ENCODE results near the gene DDX24.

Gene DDX24

GRCh38 chr14:94021001-94021400 is 60.0 kb downstream of the DDX24 start:
- peaks cover 14% of the 10 kb centered on the region for H3K27me3 Mint-ChIP-seq (ENCODE audit: low read depth)
- no peaks in the 10 kb centered on the region for H3K9me3 Mint-ChIP-seq
- TF ChIP-seq CTCF (IDR thresholded peaks at IDR 0.05; ENCODE audit: unreplicated experiment in 3 of 3) = no peak
- H3K36me3 Mint-ChIP-seq (ENCODE audit: low read depth) = no peaks in the 10 kb centered on the region
- H3K4me1 Mint-ChIP-seq = peaks cover 3% of the 10 kb centered on the region
- H3K27ac Mint-ChIP-seq = no peak overlapping the region
- H3K4me3 Mint-ChIP-seq = no peak overlapping the region

- no peak for TF ChIP-seq CTCF (IDR thresholded peaks at IDR 0.05; ENCODE audit: unreplicated experiment in 3 of 3)
- no peaks in the 10 kb centered on the region for H3K9me3 Mint-ChIP-seq
- no peak overlapping the region for H3K4me3 Mint-ChIP-seq
- H3K4me1 Mint-ChIP-seq = no peaks in the 10 kb centered on the region
- H3K27me3 Mint-ChIP-seq (ENCODE audit: low read depth) = peaks cover 14% of the 10 kb centered on the region
- no peak overlapping the region for H3K27ac Mint-ChIP-seq
- H3K36me3 Mint-ChIP-seq (ENCODE audit: low read depth) = no peaks in the 10 kb centered on the region
These were observed 60.7 kb downstream of the DDX24 start for GRCh38 chr14:94020267-94020666.

- Mint-ChIP-seq H3K27me3 (ENCODE audit: low read depth) (peaks cover 21% of the 10 kb centered on the region), H3K36me3 (ENCODE audit: low read depth) (no peaks in the 10 kb centered on the region), H3K27ac (no peak overlapping the region), H3K4me3 (no peak overlapping the region), H3K4me1 (no peaks in the 10 kb centered on the region), H3K9me3 (no peaks in the 10 kb centered on the region)
- no peak for TF ChIP-seq CTCF (IDR thresholded peaks at IDR 0.05; ENCODE audit: unreplicated experiment in 3 of 3)
These were observed 61.7 kb downstream of the DDX24 start for GRCh38 chr14:94019329-94019728.

- Mint-ChIP-seq H3K27ac (no peak overlapping the region), H3K36me3 (ENCODE audit: low read depth) (no peaks in the 10 kb centered on the region), H3K4me3 (no peak overlapping the region), H3K27me3 (ENCODE audit: low read depth) (peaks cover 22% of the 10 kb centered on the region), H3K9me3 (no peaks in the 10 kb centered on the region), H3K4me1 (no peaks in the 10 kb centered on the region)
- TF ChIP-seq CTCF (IDR thresholded peaks at IDR 0.05; ENCODE audit: unreplicated experiment in 3 of 3) = no peak
These were observed 62.7 kb downstream of the DDX24 start for GRCh38 chr14:94018308-94018707.

- no peak overlapping the region for H3K27ac Mint-ChIP-seq
- H3K27me3 Mint-ChIP-seq (ENCODE audit: low read depth) = peaks cover 18% of the 10 kb centered on the region
- H3K4me1 Mint-ChIP-seq = peaks cover 4% of the 10 kb centered on the region
- H3K9me3 Mint-ChIP-seq = no peaks in the 10 kb centered on the region
- no peak overlapping the region for H3K4me3 Mint-ChIP-seq
- no peak for TF ChIP-seq CTCF (IDR thresholded peaks at IDR 0.05; ENCODE audit: unreplicated experiment in 3 of 3)
- no peaks in the 10 kb centered on the region for H3K36me3 Mint-ChIP-seq (ENCODE audit: low read depth)
These were observed 64.5 kb downstream of the DDX24 start for GRCh38 chr14:94016446-94016976.

- no peak for TF ChIP-seq CTCF (IDR thresholded peaks at IDR 0.05; ENCODE audit: unreplicated experiment in 3 of 3)
- no peak overlapping the region for H3K4me3 Mint-ChIP-seq
- no peak overlapping the region for H3K27ac Mint-ChIP-seq
- no peaks in the 10 kb centered on the region for H3K9me3 Mint-ChIP-seq
- H3K36me3 Mint-ChIP-seq (ENCODE audit: low read depth) = no peaks in the 10 kb centered on the region
- H3K27me3 Mint-ChIP-seq (ENCODE audit: low read depth) = peaks cover 17% of the 10 kb centered on the region
- H3K4me1 Mint-ChIP-seq = peaks cover 8% of the 10 kb centered on the region
These were observed 65.8 kb downstream of the DDX24 start for GRCh38 chr14:94015223-94015622.
